Activated CD4-positive, alpha-beta T cell treated with anti-CD3 and anti-CD28 coated beads, Interleukin-2, amount 10 ng/mL, durations not matched to agents 24 days and 14 days (primary cell): ENCODE measurements around the gene ECT2L. TPM values are rescaled to one million over a fixed set of nuclear protein-coding genes. Genes with fewer than 3 reads are reported as not detected.

Experiments used
- DNase-seq: peaks from one replicate; pipeline ENCODE4 v3.0.0; 2022
- H3K27ac Mint-ChIP-seq: one replicate; pipeline ENCODE4 v1.8.0; 2022; ENCODE audit warnings: mild to moderate bottlenecking, mixed read lengths
- H3K27me3 Mint-ChIP-seq: one replicate; pipeline ENCODE4 v1.8.0; 2022; ENCODE audit warnings: mixed read lengths
- H3K36me3 Mint-ChIP-seq: one replicate; pipeline ENCODE4 v1.8.0; 2022; ENCODE audit warnings: low read depth, mild to moderate bottlenecking, mixed read lengths
- H3K4me1 Mint-ChIP-seq: one replicate; pipeline ENCODE4 v1.8.0; 2021; ENCODE audit warnings: mixed read lengths
- H3K4me3 Mint-ChIP-seq: one replicate; pipeline ENCODE4 v1.8.0; 2022; ENCODE audit warnings: mild to moderate bottlenecking, moderate library complexity, mixed read lengths
- H3K9me3 Mint-ChIP-seq: one replicate; pipeline ENCODE4 v1.8.0; 2021; ENCODE audit warnings: mixed read lengths
- intact Hi-C: fragments of 100-400 bp; cut with micrococcal nuclease; formaldehyde crosslinking; loops from one replicate; pipeline ENCODE4 v1.15.1; 2023
- total RNA-seq: library from RNA; stranded (reverse); gene quantifications from 2 replicates; pipeline ENCODE4 v1.2.3, GENCODE V29; 2022

Gene ECT2L
- total RNA-seq, 1 donor from 2014 or later = not detected

- Mint-ChIP-seq H3K27ac (no peak overlapping the region), H3K9me3 (no peaks in the 10 kb centered on the region), H3K27me3 (no peaks in the 10 kb centered on the region), H3K4me1 (peaks cover 4% of the 10 kb centered on the region), H3K4me3 (no peak overlapping the region), H3K36me3 (peaks cover 16% of the 10 kb centered on the region)
- no peak for DNase-seq
- intact Hi-C loops = no loop called here
Measured at GRCh38 chr6:138785079-138785478, 10.8 kb upstream of the ECT2L start.

GRCh38 chr6:138785980-138786379 is 9.9 kb upstream of the ECT2L start:
- Mint-ChIP-seq H3K36me3 (peaks cover 19% of the 10 kb centered on the region), H3K9me3 (no peaks in the 10 kb centered on the region), H3K4me3 (no peak overlapping the region), H3K27ac (no peak overlapping the region), H3K4me1 (peaks cover 4% of the 10 kb centered on the region), H3K27me3 (no peaks in the 10 kb centered on the region)
- intact Hi-C loops = no loop called here
- no peak for DNase-seq

- Mint-ChIP-seq H3K27me3 (no peaks in the 10 kb centered on the region), H3K9me3 (no peaks in the 10 kb centered on the region), H3K4me1 (peaks cover 4% of the 10 kb centered on the region), H3K36me3 (peaks cover 22% of the 10 kb centered on the region), H3K27ac (no peak overlapping the region), H3K4me3 (no peak overlapping the region)
- DNase-seq = no peak
- intact Hi-C loops = no loop called here
Measured at GRCh38 chr6:138787138-138787537, 8.7 kb upstream of the ECT2L start.

- DNase-seq = no peak
- H3K4me3 Mint-ChIP-seq = no peak overlapping the region
- no peaks in the 10 kb centered on the region for H3K4me1 Mint-ChIP-seq
- intact Hi-C loops = no loop called here
- H3K9me3 Mint-ChIP-seq = no peaks in the 10 kb centered on the region
- H3K27ac Mint-ChIP-seq = no peak overlapping the region
- H3K27me3 Mint-ChIP-seq = peaks cover 12% of the 10 kb centered on the region
- H3K36me3 Mint-ChIP-seq = peaks cover under 1% of the 10 kb centered on the region
Measured at GRCh38 chr6:138796771-138797170, 884 bp downstream of the ECT2L start.

GRCh38 chr6:138797806-138798446 is 2.0 kb downstream of the ECT2L start:
- Mint-ChIP-seq H3K9me3 (no peaks in the 10 kb centered on the region), H3K4me3 (no peak overlapping the region), H3K27me3 (peaks cover 12% of the 10 kb centered on the region), H3K36me3 (no peaks in the 10 kb centered on the region), H3K4me1 (no peaks in the 10 kb centered on the region), H3K27ac (no peak overlapping the region)
- intact Hi-C loops = no loop called here
- DNase-seq = no peak

GRCh38 chr6:138800377-138801150 is 4.7 kb downstream of the ECT2L start:
- Mint-ChIP-seq H3K27ac (no peak overlapping the region), H3K4me1 (no peaks in the 10 kb centered on the region), H3K9me3 (no peaks in the 10 kb centered on the region), H3K36me3 (no peaks in the 10 kb centered on the region), H3K4me3 (no peak overlapping the region), H3K27me3 (peaks cover 9% of the 10 kb centered on the region)
- intact Hi-C loops = no loop called here
- DNase-seq = no peak

- Mint-ChIP-seq H3K27ac (no peak overlapping the region), H3K9me3 (no peaks in the 10 kb centered on the region), H3K4me3 (no peak overlapping the region), H3K4me1 (no peaks in the 10 kb centered on the region), H3K27me3 (peaks cover 10% of the 10 kb centered on the region), H3K36me3 (no peaks in the 10 kb centered on the region)
- intact Hi-C loops = no loop called here
- no peak for DNase-seq
Measured at GRCh38 chr6:138803331-138803730, 7.4 kb downstream of the ECT2L start.

GRCh38 chr6:138803861-138804260 is 8.0 kb downstream of the ECT2L start:
- no peaks in the 10 kb centered on the region for H3K4me1 Mint-ChIP-seq
- DNase-seq = no peak
- no peak overlapping the region for H3K27ac Mint-ChIP-seq
- no peaks in the 10 kb centered on the region for H3K9me3 Mint-ChIP-seq
- H3K36me3 Mint-ChIP-seq = no peaks in the 10 kb centered on the region
- H3K27me3 Mint-ChIP-seq = peaks cover 10% of the 10 kb centered on the region
- H3K4me3 Mint-ChIP-seq = no peak overlapping the region
- intact Hi-C loops = no loop called here

GRCh38 chr6:138805016-138805765 is 9.3 kb downstream of the ECT2L start:
- H3K27me3 Mint-ChIP-seq = peaks cover 12% of the 10 kb centered on the region
- no peaks in the 10 kb centered on the region for H3K4me1 Mint-ChIP-seq
- intact Hi-C loops = no loop called here
- H3K9me3 Mint-ChIP-seq = no peaks in the 10 kb centered on the region
- no peak overlapping the region for H3K4me3 Mint-ChIP-seq
- DNase-seq = no peak
- no peaks in the 10 kb centered on the region for H3K36me3 Mint-ChIP-seq
- no peak overlapping the region for H3K27ac Mint-ChIP-seq

GRCh38 chr6:138806889-138807288 is 11.0 kb downstream of the ECT2L start:
- H3K27me3 Mint-ChIP-seq = peaks cover 12% of the 10 kb centered on the region
- intact Hi-C loops = no loop called here
- DNase-seq = no peak
- no peaks in the 10 kb centered on the region for H3K4me1 Mint-ChIP-seq
- H3K4me3 Mint-ChIP-seq = no peak overlapping the region
- no peaks in the 10 kb centered on the region for H3K36me3 Mint-ChIP-seq
- H3K9me3 Mint-ChIP-seq = no peaks in the 10 kb centered on the region
- H3K27ac Mint-ChIP-seq = no peak overlapping the region

GRCh38 chr6:138809677-138810076 is 13.8 kb downstream of the ECT2L start:
- Mint-ChIP-seq H3K36me3 (no peaks in the 10 kb centered on the region), H3K4me3 (no peak overlapping the region), H3K27ac (no peak overlapping the region), H3K4me1 (no peaks in the 10 kb centered on the region), H3K9me3 (no peaks in the 10 kb centered on the region), H3K27me3 (peaks cover 14% of the 10 kb centered on the region)
- DNase-seq = no peak
- intact Hi-C loops = no loop called here

- H3K27ac Mint-ChIP-seq = no peak overlapping the region
- H3K9me3 Mint-ChIP-seq = no peaks in the 10 kb centered on the region
- intact Hi-C loops = no loop called here
- peaks cover 6% of the 10 kb centered on the region for H3K4me1 Mint-ChIP-seq
- H3K4me3 Mint-ChIP-seq = no peak overlapping the region
- H3K36me3 Mint-ChIP-seq = no peaks in the 10 kb centered on the region
- DNase-seq = no peak
- peaks cover 11% of the 10 kb centered on the region for H3K27me3 Mint-ChIP-seq
Measured at GRCh38 chr6:138811866-138812265, 16.0 kb downstream of the ECT2L start.

GRCh38 chr6:138814179-138814834 is 18.4 kb downstream of the ECT2L start:
- peaks cover 2% of the 10 kb centered on the region for H3K27me3 Mint-ChIP-seq
- intact Hi-C loops = no loop called here

GRCh38 chr6:138815221-138815620 is 19.3 kb downstream of the ECT2L start:
- H3K4me3 Mint-ChIP-seq = no peak overlapping the region

More at GRCh38 chr6:138814179-138814834, 18.4 kb downstream of the ECT2L start:
- H3K36me3 Mint-ChIP-seq = no peaks in the 10 kb centered on the region
- no peaks in the 10 kb centered on the region for H3K9me3 Mint-ChIP-seq
- DNase-seq = no peak
- no peak overlapping the region for H3K4me3 Mint-ChIP-seq
- H3K27ac Mint-ChIP-seq = no peak overlapping the region
- H3K4me1 Mint-ChIP-seq = peaks cover 25% of the 10 kb centered on the region

More at GRCh38 chr6:138815221-138815620, 19.3 kb downstream of the ECT2L start:
- no peak for DNase-seq
- peaks cover 29% of the 10 kb centered on the region for H3K4me1 Mint-ChIP-seq
- no peak overlapping the region for H3K27ac Mint-ChIP-seq
- H3K9me3 Mint-ChIP-seq = no peaks in the 10 kb centered on the region
- intact Hi-C loops = loop anchor here (5.0 kb wide), 2 partner anchors 77 to 312 kb away; no protein-coding TSS in a partner anchor
- H3K36me3 Mint-ChIP-seq = no peaks in the 10 kb centered on the region
- H3K27me3 Mint-ChIP-seq = peaks cover 2% of the 10 kb centered on the region
